Panc1 (cell line): ENCODE measurements around the gene FAM149B1. TPM values are rescaled to one million over a fixed set of nuclear protein-coding genes. Genes with fewer than 3 reads are reported as not detected.

Experiments used
- ATAC-seq: fragments of 200-7000 bp; cut with Tn5 transposase; 2 replicates; pipeline ENCODE4 v1.9.1; 2020; ENCODE audit warnings: mild to moderate bottlenecking, moderate library complexity
- Bru-seq: library from RNA; stranded (reverse); fragments of 400-500 nt; gene quantifications from one replicate; lab custom pipeline; 2021; lab: Mats Ljungman, UMichigan
- BruChase-seq, 2 experiments: library from RNA; stranded (reverse); fragments of 400-500 nt; gene quantifications; one replicate each; lab custom pipeline; 2021; lab: Mats Ljungman, UMichigan
- BruUV-seq: library from RNA; stranded (reverse); fragments of 400-500 nt; replicated peaks from 2 replicates; lab custom pipeline; 2021; lab: Mats Ljungman, UMichigan
- CTCF ChIA-PET: fragments of 300-600 bp; sonication (Branson Sonifier 250); formaldehyde crosslinking; loops from one replicate; lab custom pipeline; 2022; ENCODE audit warnings: antibody characterized with exemption; lab: Charles Lee
- POLR2A ChIA-PET: fragments of 300-600 bp; sonication (Branson Sonifier 250); formaldehyde crosslinking; loops from one replicate; lab custom pipeline; 2022; ENCODE audit warnings: antibody characterized with exemption; lab: Charles Lee
- DNase-seq: peaks from one replicate; pipeline ENCODE4 v3.0.0-alpha.2; 2010; ENCODE audit warnings: low read depth, low spot score
- H3K27ac ChIP-seq: 2 replicates; pipeline ENCODE4 v1.5.1; 2011; ENCODE audit warnings: mild to moderate bottlenecking, low read length, inconsistent platforms
- H3K27me3 ChIP-seq: fragments of 200-500 bp; sonication (Bioruptor generic); 2 replicates; pipeline ENCODE4 v1.6.0; 2014; ENCODE audit warnings: low read length, inconsistent platforms; ENCODE audit not compliant: control insufficient read depth, insufficient read depth
- H3K36me3 ChIP-seq: fragments of 200-500 bp; sonication (Bioruptor generic); 2 replicates; pipeline ENCODE4 v1.5.1; 2014; ENCODE audit warnings: inconsistent platforms, mild to moderate bottlenecking, low read length, moderate library complexity; ENCODE audit not compliant: control insufficient read depth, insufficient read depth
- H3K4me1 ChIP-seq: 2 replicates; pipeline ENCODE4 v1.5.1; 2011; ENCODE audit warnings: inconsistent platforms, mild to moderate bottlenecking, low read length, moderate library complexity; ENCODE audit not compliant: control insufficient read depth, insufficient read depth
- H3K4me3 ChIP-seq, 2 experiments: 2 replicates each; pipeline ENCODE4 v1.5.1; 2011 to 2012; ENCODE audit warnings: low read depth in 2 of 2, low read length in 2 of 2, mild to moderate bottlenecking in 2 of 2, inconsistent platforms in 1 of 2, moderate library complexity in 1 of 2
- H3K9me3 ChIP-seq: fragments of 200-500 bp; sonication (Bioruptor generic); 2 replicates; pipeline ENCODE4 v1.5.1; 2014; ENCODE audit warnings: low read depth, mild to moderate bottlenecking, inconsistent platforms, low read length, moderate library complexity; ENCODE audit not compliant: control insufficient read depth, insufficient read depth
- POLR2AphosphoS5 ChIP-seq: IDR thresholded peaks from 2 replicates; pipeline ENCODE4 v1.6.1; 2012; ENCODE audit warnings: mild to moderate bottlenecking, low read depth, low read length, moderate library complexity
- SIN3A ChIP-seq: IDR thresholded peaks from 2 replicates; pipeline ENCODE4 v1.6.1; 2012; ENCODE audit warnings: low read depth, mild to moderate bottlenecking, low read length, moderate library complexity, borderline replicate concordance; ENCODE audit not compliant: insufficient read depth
- TCF7L2 ChIP-seq: IDR thresholded peaks from 2 replicates; pipeline ENCODE4 v1.6.1; 2011; ENCODE audit warnings: mild to moderate bottlenecking, low read depth, low read length, inconsistent platforms
- in situ Hi-C: cut with HindIII; loops from 2 replicates; pipeline ENCODE4 v1.10.0; 2016; ENCODE audit warnings: low sequenced_read_pairs, low pct_unique_long_range_greater_than_20kb
- intact Hi-C: fragments of 100-400 bp; cut with micrococcal nuclease; formaldehyde crosslinking; loops from one replicate; pipeline ENCODE4 v1.10.0; 2022; ENCODE audit not compliant: unreplicated experiment
- long read RNA-seq: library from polyadenylated mRNA; unstranded; transcript quantifications from one replicate; pipeline ENCODE4 v2.0.0, GENCODE V29; 2021; ENCODE audit not compliant: unreplicated experiment
- polyA plus RNA-seq: library from polyadenylated mRNA; unstranded; fragments of >200 nt; gene quantifications from one replicate; pipeline ENCODE4 v1.2.1, GENCODE V29; 2012; ENCODE audit warnings: missing spikeins; ENCODE audit not compliant: insufficient read length
- total RNA-seq: library from RNA; stranded (reverse); gene quantifications from one replicate; pipeline ENCODE4 v1.2.1, GENCODE V29; 2021; ENCODE audit not compliant: unreplicated experiment
- TF ChIP-seq, protein P1 (sequence below), 2 experiments: IDR thresholded peaks; 2 replicates each; pipeline ENCODE4 v1.6.1; 2011 to 2012; ENCODE audit warnings: low read depth in 2 of 2, control low read depth in 1 of 2, low read length in 1 of 2, mild to moderate bottlenecking in 1 of 2, moderate library complexity in 1 of 2; ENCODE audit not compliant: insufficient read depth in 1 of 2
- TF ChIP-seq, protein P2 (sequence below): fragments of 450-650 bp; IDR thresholded peaks from 2 replicates; pipeline ENCODE4 v1.5.1; 2017; ENCODE audit warnings: mild to moderate bottlenecking

The FAM149B1 gene
- total RNA-seq: 20.8 TPM
- polyA plus RNA-seq: 16.3 TPM
- percentile 63 among the genes with signal in this experiment for Bru-seq, nascent RNA
- percentile 61 among the genes with signal in this experiment for BruChase-seq, experiment 1, labeled RNA remaining after a 2-hour chase
- percentile 58 among the genes with signal in this experiment for BruChase-seq, experiment 2, labeled RNA remaining after a 6-hour chase
- long read RNA-seq, partial matches to known transcripts: 4 of 25 reads
- long read RNA-seq, other reads (novel, unspliced or antisense): 19 of 25 reads

DNA sequence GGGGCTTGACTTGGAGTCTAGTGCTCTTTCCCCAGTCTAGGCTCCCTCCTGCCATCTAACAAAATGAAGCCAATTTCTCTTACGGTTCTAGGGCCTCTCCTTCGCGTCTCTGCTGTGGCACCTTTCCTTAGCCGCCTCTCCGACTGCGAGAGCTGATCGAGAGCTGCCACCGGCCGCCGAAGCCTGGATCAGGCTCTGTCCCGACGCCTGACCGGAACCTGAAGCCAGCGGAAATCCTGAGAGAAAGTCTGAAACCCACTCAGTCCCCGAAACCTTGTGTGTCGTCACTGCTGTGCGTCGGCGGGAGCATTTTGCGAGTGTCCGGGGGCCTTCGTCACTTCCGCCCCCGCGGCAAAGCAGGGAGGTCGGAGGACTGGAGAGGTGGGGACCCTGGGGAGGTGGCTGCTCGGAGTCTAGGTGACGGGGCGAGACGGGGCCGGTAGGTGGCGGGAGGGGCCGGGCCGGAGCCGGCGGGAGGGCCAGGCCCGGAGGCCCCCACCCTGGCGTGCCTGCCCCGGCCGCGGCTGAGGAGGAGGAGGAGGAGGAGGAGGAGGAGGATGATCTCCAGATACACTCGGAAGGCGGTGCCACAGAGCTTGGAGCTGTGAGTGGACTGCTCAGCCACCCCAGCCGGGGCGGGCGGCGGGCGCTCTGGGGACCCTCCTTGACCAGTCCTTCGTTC lies at the start of gene FAM149B1, which contains the start of gene ECD:
TSS of gene FAM149B1 (plus strand) at position 337 of the 682 bp plus-strand sequence. CDS start at position 558, 221 bp downstream.
TSS of gene ECD (minus strand) at position 226 of the 682 bp plus-strand sequence. CDS start 4,071 bp downstream, outside the sequence.
- ATAC-seq (peak; percentile 99), DNase-seq (peak; percentile 70)
- Histone ChIP-seq H3K4me3 (peak within 1 kb of the TSS; percentile 74 to 77), H3K4me1 (0 out of 2 replicates have a peak, but pooled peaks cover 3% of the 10 kb centered on the region), H3K36me3 (peaks cover 9% of the 10 kb centered on the region), H3K27me3 (no peaks in the 10 kb centered on the region), H3K9me3 (no peaks in the 10 kb centered on the region), H3K27ac (peak within 1 kb of the TSS; percentile 93)
- ChIA-PET CTCF (interaction anchor here (0.7 kb wide), 1 partner anchor 580 kb away, joined by 3 read pairs; no protein-coding TSS in a partner anchor), POLR2A (interaction anchor here (0.5 to 1.0 kb wide), 3 partner anchors 70 to 832 kb away, joined by 3 to 7 read pairs (median 3); no protein-coding TSS in a partner anchor)
- BruUV-seq: no TSS peak
- in situ Hi-C loops (no loop called here), intact Hi-C loops (no loop called here)
- TF ChIP-seq, protein P1, sequence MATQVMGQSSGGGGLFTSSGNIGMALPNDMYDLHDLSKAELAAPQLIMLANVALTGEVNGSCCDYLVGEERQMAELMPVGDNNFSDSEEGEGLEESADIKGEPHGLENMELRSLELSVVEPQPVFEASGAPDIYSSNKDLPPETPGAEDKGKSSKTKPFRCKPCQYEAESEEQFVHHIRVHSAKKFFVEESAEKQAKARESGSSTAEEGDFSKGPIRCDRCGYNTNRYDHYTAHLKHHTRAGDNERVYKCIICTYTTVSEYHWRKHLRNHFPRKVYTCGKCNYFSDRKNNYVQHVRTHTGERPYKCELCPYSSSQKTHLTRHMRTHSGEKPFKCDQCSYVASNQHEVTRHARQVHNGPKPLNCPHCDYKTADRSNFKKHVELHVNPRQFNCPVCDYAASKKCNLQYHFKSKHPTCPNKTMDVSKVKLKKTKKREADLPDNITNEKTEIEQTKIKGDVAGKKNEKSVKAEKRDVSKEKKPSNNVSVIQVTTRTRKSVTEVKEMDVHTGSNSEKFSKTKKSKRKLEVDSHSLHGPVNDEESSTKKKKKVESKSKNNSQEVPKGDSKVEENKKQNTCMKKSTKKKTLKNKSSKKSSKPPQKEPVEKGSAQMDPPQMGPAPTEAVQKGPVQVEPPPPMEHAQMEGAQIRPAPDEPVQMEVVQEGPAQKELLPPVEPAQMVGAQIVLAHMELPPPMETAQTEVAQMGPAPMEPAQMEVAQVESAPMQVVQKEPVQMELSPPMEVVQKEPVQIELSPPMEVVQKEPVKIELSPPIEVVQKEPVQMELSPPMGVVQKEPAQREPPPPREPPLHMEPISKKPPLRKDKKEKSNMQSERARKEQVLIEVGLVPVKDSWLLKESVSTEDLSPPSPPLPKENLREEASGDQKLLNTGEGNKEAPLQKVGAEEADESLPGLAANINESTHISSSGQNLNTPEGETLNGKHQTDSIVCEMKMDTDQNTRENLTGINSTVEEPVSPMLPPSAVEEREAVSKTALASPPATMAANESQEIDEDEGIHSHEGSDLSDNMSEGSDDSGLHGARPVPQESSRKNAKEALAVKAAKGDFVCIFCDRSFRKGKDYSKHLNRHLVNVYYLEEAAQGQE (IDR thresholded peaks at IDR 0.05; ENCODE audit: insufficient read depth in 1 of 2, low read depth in 2 of 2, low read length in 1 of 2): peak in 1 of 2 experiments; percentile 63; a peak in 1 of 4 replicates
- TF ChIP-seq TCF7L2 (no peak), POLR2AphosphoS5 (peak; percentile 98), SIN3A (peak; percentile 54; the same call in 1 of the 2 replicates)
- TF ChIP-seq, protein P2, sequence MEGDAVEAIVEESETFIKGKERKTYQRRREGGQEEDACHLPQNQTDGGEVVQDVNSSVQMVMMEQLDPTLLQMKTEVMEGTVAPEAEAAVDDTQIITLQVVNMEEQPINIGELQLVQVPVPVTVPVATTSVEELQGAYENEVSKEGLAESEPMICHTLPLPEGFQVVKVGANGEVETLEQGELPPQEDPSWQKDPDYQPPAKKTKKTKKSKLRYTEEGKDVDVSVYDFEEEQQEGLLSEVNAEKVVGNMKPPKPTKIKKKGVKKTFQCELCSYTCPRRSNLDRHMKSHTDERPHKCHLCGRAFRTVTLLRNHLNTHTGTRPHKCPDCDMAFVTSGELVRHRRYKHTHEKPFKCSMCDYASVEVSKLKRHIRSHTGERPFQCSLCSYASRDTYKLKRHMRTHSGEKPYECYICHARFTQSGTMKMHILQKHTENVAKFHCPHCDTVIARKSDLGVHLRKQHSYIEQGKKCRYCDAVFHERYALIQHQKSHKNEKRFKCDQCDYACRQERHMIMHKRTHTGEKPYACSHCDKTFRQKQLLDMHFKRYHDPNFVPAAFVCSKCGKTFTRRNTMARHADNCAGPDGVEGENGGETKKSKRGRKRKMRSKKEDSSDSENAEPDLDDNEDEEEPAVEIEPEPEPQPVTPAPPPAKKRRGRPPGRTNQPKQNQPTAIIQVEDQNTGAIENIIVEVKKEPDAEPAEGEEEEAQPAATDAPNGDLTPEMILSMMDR: no peak; the same call in none of the 2 replicates

DNA sequence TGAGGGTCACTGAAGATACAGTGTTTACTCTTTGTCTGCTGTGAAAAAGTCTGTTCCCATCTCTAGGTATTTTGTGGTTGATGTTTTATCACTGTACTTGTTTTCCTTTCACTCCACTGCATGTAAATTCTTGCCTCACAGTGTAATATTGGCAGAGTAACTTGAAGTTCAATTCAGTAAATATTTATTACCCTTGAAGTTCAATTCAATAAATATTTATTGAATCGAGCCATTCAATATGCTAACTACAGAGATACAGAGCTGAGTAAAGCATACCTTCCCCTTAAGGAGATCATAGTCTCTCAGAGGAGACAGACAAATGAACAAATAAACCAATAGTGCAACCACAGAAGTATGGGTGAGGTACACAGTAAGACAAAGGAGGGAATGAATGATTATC lies 48.5 kb upstream of the FAM149B1 start:
- DNase-seq (no peak), ATAC-seq (no peak)
- POLR2A ChIA-PET: no interaction called here
- in situ Hi-C loops: no loop called here
- H3K4me1 ChIP-seq: peaks cover 6% of the 10 kb centered on the region; the same call in 1 of the 2 replicates
- intact Hi-C loops: no loop called here
- no peaks in the 10 kb centered on the region for H3K27me3 ChIP-seq
- H3K4me3 ChIP-seq: no peak overlapping the region
- H3K9me3 ChIP-seq: no peaks in the 10 kb centered on the region
- CTCF ChIA-PET: no interaction called here
- BruUV-seq: no TSS peak
- H3K36me3 ChIP-seq: peaks cover 2% of the 10 kb centered on the region; the same call in 1 of the 2 replicates
- TF ChIP-seq, protein P2: no peak
- TF ChIP-seq, protein P1 (IDR thresholded peaks at IDR 0.05; ENCODE audit: insufficient read depth in 1 of 2, low read depth in 2 of 2, low read length in 1 of 2): no peak
- no peak for TF ChIP-seq TCF7L2
- TF ChIP-seq POLR2AphosphoS5: no peak
- no peak for TF ChIP-seq SIN3A
- no peak overlapping the region for H3K27ac ChIP-seq
